ENCODE data around the gene HS3ST1. TPM values are rescaled to one million over a fixed set of nuclear protein-coding genes. Genes with fewer than 3 reads are reported as not detected.
A peak's percentile ranks its signal among the peaks of the same experiment; 100 is the strongest.

Gene HS3ST1
- not detected in 2 replicates for total RNA-seq (2014; rRNA removed; shearing (Covaris generic))

- DNase-seq (ENCODE audit: low read depth), result no peak
Observed at GRCh38 chr4:11428231-11428898, at the start of gene HS3ST1. TSS of gene HS3ST1 (minus strand) at chr4:11428894. CDS start at chr4:11400005, 28,889 bp downstream.

GRCh38 chr4:11475871-11476270, 47.2 kb upstream of the HS3ST1 start:
- DNase-seq (ENCODE audit: low read depth), result no peak

GRCh38 chr4:11474146-11474545, 45.5 kb upstream of the HS3ST1 start:
- no peak for DNase-seq (ENCODE audit: low read depth)

GRCh38 chr4:11472535-11472934, 43.8 kb upstream of the HS3ST1 start:
- no peak for DNase-seq (ENCODE audit: low read depth)

- DNase-seq (ENCODE audit: low read depth), result peak; percentile 25
Observed at GRCh38 chr4:11471618-11472017, 42.9 kb upstream of the HS3ST1 start.

GRCh38 chr4:11471046-11471441, 42.4 kb upstream of the HS3ST1 start:
- DNase-seq (ENCODE audit: low read depth), result no peak

- DNase-seq (ENCODE audit: low read depth), result peak; percentile 22
Observed at GRCh38 chr4:11470438-11471045, 41.8 kb upstream of the HS3ST1 start.

GRCh38 chr4:11469650-11470437, 41.1 kb upstream of the HS3ST1 start:
- DNase-seq (ENCODE audit: low read depth), result no peak

- DNase-seq (ENCODE audit: low read depth), result no peak
Observed at GRCh38 chr4:11468901-11469300, 40.2 kb upstream of the HS3ST1 start.

GRCh38 chr4:11467931-11468330, 39.2 kb upstream of the HS3ST1 start:
- DNase-seq (ENCODE audit: low read depth), result no peak

GRCh38 chr4:11463707-11464106, 35.0 kb upstream of the HS3ST1 start:
- DNase-seq (ENCODE audit: low read depth), result no peak

- no peak for DNase-seq (ENCODE audit: low read depth)
Observed at GRCh38 chr4:11456401-11456800, 27.7 kb upstream of the HS3ST1 start.

GRCh38 chr4:11455201-11455835, 26.6 kb upstream of the HS3ST1 start:
- no peak for DNase-seq (ENCODE audit: low read depth)

- DNase-seq (ENCODE audit: low read depth), result peak; percentile 29
Observed at GRCh38 chr4:11451716-11452115, 23.0 kb upstream of the HS3ST1 start.

GRCh38 chr4:11446155-11446811, 17.6 kb upstream of the HS3ST1 start:
- DNase-seq (ENCODE audit: low read depth), result peak; percentile 34

- DNase-seq (ENCODE audit: low read depth), result no peak
Observed at GRCh38 chr4:11441194-11441556, 12.5 kb upstream of the HS3ST1 start.

GRCh38 chr4:11440481-11441193, 11.9 kb upstream of the HS3ST1 start:
- DNase-seq (ENCODE audit: low read depth), result no peak

GRCh38 chr4:11439836-11440235, 11.1 kb upstream of the HS3ST1 start:
- DNase-seq (ENCODE audit: low read depth), result no peak

- no peak for DNase-seq (ENCODE audit: low read depth)
Observed at GRCh38 chr4:11438647-11439046, 10.0 kb upstream of the HS3ST1 start.

GRCh38 chr4:11436673-11437072, 8.0 kb upstream of the HS3ST1 start:
- no peak for DNase-seq (ENCODE audit: low read depth)

GRCh38 chr4:11436084-11436483, 7.4 kb upstream of the HS3ST1 start:
- no peak for DNase-seq (ENCODE audit: low read depth)

Measured in M059J (cell line).